GM18520 (cell line): ENCODE data around the gene MESP2.
A peak's percentile ranks its signal among the peaks of the same experiment; 100 is the strongest.

Experiments
- ATAC-seq: cut with Tn5 transposase; IDR thresholded peaks from one replicate; pipeline ENCODE4 v1.9.1; 2021; ENCODE audit not compliant: unreplicated experiment

MESP2 gene, protein sequence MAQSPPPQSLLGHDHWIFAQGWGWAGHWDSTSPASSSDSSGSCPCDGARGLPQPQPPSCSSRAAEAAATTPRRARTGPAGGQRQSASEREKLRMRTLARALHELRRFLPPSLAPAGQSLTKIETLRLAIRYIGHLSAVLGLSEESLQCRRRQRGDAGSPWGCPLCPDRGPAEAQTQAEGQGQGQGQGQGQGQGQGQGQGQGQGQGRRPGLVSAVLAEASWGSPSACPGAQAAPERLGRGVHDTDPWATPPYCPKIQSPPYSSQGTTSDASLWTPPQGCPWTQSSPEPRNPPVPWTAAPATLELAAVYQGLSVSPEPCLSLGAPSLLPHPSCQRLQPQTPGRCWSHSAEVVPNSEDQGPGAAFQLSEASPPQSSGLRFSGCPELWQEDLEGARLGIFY

DNA sequence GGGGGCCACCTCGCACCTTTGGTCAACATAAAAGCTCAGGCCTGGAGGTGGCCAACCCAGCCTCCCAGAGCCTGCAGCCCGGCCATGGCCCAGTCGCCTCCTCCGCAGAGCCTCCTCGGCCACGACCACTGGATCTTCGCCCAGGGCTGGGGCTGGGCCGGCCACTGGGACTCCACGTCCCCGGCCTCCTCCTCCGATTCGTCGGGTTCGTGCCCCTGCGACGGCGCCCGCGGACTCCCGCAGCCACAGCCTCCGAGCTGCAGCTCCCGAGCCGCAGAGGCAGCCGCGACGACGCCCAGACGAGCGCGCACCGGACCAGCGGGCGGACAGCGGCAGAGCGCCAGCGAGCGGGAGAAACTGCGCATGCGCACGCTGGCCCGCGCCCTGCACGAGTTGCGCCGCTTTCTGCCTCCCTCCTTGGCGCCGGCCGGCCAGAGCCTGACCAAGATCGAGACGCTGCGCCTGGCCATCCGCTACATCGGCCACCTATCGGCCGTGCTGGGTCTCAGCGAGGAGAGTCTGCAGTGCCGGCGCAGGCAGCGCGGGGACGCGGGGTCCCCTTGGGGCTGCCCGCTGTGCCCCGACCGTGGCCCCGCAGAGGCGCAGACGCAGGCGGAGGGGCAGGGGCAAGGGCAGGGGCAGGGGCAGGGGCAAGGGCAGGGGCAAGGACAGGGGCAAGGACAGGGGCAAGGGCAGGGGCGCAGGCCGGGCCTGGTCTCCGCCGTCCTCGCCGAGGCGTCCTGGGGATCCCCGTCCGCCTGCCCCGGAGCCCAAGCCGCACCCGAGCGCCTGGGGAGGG, at the start of gene MESP2:
Gene MESP2 (plus strand): TSS at position 59 of the 799 bp plus-strand sequence. CDS start 26 bp downstream, at position 85.
- no peak for ATAC-seq

DNA sequence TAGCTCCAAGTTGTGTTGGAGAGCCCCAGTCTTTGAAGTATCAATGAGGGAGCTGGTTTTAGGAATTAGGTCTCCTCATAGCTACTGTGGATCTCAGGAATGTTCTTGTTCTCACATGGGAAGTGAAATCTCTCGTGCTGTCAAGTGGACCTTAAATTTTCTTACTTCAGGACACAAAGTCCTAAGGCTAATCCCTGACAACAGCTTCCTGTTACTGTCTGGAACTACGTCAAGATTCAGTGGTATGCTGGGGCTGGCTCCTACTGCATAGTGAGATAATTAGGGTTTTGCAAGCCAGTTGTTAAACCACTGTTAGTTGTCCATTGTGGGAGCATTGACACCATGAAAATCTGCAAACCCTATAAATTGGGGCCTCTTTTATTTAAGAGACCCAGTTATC, 47.9 kb upstream of the MESP2 start:
- no peak for ATAC-seq

DNA sequence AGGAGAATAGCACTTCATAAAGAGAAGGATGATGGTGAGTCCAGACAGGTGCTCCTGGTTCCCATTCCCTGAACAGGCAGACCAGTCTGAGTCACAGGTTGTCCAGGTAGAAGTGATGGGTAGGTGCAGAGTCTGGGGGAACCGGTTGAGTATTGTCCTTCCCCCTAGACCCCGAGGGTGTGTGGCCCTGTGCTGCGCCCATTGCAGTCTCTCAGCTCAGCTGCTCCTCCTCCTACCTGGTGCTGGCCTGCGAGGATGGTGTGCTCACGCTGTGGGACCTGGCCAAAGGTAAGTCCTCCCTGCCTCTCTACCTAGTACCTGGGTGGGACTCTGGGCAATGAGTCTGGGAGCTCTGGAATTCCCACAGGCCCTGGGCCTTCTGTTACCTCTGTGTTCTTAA, 44.9 kb upstream of the MESP2 start:
- no peak for ATAC-seq

DNA sequence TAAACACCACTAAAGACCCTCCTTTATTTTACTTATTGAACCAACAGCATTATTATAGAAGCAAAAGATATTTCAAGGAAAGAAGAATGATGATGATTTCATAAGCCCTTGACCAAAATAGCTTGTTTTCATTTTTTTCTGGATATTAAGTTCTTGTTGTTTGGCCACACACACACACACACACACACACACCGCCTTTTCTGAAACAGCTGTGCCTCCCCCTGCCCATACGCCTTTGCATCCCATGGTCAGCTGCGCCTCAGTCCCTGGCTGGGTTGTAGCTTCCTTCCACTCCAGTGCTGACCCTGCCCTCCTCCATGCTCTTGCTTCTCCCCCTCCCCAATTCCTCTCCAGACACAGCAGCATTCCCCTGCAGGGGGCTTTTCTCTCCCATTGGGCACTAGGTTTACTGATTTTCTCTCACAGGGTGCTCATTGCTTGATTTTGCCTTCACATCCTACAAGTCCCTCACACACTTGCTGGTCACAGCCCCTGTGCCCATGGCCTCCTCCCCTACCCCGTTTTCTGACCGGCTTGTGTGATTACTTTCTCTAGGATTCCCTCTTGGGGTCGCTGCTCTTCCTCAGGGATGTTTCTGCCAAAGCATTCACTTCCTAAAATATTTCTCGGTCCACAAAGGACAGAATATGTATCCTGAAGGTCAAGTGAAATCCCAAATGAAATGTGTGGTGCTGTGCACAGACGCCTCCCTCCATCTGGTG, 43.5 kb upstream of the MESP2 start:
- ATAC-seq = no peak

DNA sequence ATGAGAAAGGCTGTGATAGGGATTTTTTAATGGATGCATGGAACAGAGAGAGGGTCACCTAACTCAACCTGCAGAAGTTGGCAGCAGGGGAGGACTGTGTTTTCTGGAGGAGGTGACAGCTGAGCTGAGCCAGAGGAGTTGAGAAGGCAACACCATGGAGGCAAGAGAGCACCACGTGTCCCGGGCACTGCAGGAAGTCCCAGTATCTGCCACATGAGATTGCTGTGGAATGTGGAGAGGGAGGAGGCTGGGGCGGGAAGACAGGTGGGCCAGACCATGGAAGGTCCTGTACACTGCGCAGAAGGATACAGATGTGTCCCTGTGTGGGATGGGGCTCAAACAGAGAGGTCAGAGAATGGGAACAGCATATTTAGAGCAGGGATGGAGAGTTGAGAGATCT, 40.4 kb upstream of the MESP2 start:
- no peak for ATAC-seq

DNA sequence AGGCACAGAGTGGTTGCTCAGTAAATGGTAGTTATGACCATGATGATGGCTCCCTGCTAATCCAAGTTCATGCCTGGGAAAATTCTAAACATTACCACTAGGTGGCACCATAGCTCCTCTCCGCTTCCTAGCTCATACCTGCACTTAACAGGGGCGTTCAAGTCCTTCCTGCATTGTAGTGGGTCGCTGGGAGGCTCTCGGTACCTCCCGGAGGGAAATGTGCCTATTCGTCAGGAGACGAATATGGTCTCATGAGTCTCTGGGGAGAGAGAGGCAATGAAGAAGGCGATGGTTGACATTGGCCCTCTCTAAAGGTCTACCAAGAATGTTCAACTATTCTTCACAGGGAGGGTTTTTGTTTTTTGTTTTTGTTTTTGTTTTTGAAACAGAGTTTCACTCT, 36.0 kb upstream of the MESP2 start:
- no peak for ATAC-seq

DNA sequence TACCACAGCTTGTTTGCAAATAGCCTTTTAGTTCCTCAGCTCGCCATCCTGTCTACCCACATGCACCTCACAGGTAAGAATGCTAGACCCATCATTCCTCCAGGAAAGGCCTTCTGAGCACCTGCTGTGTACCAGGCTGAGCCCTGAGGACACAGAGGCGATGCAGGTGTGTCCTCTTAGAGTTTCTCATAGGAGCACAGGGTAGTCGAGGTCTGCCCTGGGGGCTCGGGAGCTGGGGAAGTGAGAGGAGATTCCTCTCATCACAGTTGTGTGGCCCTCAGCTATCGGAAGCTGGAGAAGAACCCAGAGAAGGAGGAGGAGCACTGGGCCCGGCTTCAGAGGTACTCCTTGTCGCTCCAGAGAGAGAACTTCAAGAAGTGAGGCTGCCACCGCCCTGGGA, 33.1 kb upstream of the MESP2 start:
- no peak for ATAC-seq

DNA sequence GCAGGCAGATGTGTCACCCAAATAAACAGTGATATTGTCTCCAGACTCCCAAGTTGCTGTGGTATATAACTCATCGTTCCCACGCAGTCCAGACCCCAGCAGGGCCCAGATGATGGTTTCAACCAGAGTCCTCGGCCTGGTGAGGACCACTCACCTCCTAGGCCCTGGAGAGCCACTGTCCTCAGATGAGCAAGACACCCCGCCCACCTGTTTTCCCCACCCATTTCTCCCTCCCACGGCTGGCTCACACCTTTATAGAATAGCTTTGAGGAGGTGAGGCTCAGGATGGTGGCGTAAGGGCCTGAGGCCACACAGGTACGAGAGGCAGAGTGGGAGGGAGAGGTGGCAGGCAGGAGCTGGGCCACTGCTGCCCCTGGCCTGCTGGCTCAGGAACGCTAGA, 32.5 kb upstream of the MESP2 start:
- no peak for ATAC-seq

DNA sequence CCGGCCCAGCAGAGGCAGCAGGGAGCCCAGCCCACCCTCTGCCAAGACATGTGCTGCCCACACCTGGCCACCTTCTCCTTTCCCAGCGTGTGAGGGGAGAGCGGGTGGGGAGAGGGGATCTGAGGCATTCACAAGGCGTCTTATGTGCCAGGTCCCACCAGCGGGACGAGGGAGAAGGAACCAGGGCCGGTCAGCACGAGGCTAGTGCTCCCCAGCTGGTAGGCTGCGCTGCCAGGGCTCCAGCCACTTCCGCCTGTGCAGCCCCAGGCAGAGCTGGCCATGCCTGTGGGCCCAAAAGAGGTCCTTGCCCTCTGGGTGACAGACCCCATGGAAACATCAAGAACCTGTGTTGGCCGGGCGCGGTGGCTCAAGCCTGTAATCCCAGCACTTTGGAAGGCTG, 31.0 kb upstream of the MESP2 start:
- no peak for ATAC-seq

DNA sequence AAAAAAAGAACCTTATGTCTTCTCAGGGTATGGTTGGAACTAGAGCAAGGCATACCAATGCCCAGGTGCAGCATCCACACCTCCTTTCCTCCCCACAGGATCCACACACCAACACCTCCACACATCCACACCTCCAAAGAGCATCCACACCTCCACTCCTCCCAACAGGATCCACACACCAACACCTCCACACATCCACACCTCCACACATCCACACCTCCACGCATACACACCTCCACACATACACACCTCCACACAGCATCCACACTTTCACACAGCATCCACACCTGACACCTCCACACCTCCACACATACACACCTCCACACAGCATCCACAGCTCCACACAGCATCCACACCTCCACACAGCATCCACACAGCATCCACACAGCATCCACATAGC, 30.4 kb upstream of the MESP2 start:
- ATAC-seq = no peak

DNA sequence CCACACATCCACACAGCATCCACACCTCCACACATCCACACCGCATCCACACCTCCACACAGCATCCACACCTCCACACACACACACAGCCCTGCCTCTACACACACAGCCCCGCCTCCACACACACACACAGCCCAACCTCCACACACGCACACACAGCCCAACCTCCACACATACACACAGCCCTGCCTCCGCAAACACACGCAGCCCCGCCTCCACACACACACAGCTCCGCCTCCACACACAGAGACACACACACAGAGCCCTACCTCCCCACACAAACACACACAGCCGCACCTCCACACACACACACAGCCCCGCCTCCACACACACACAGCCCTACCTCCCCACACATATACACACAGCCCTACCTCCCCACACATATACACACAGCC, 29.7 kb upstream of the MESP2 start:
- ATAC-seq = no peak

DNA sequence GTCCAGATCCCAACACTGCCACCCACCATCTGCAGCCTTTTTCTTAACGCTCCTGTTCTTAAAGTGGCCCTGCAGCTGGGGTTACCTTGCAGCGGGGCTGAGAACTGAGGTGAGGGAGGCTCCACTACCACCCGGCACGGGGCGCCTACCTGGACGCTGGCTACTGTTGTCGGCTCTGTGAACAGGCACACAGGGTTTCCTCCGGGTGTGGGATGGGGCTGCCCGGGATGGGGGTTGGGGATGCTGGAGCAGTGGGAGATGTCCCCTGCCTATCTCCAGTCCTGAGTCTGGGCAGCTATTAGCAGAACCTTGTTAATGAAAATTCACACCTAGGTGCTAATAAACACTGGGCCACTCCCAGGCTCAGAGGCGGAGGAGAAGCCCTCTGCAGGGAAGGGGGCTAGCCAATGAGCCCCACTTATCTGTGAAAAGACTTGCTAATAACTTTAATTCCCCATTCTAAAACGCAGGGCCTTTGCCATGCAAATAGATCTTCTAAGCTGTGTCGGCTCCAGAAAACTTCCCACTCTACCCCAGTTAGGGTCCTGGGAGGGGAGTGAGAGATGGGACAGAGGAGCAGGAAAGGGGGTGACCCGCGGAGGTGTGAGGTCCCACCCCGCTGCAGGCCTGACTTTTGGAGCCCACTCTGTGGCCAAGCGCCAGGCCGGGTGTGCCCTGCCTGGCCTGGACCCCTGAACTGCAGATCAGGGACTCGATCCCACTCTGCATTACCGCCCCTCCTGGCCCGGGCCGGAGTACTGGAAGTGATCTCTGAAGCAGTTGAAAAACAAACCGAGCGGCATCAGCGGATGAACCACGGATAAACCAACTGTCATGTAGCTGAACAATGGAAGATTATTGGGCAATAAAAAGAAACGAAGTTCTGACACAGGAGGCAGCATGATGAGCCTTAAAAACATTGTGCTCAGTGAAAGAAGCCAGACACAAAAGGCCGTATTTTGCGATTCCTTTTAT, 28.1 kb upstream of the MESP2 start:
- ATAC-seq = no peak

DNA sequence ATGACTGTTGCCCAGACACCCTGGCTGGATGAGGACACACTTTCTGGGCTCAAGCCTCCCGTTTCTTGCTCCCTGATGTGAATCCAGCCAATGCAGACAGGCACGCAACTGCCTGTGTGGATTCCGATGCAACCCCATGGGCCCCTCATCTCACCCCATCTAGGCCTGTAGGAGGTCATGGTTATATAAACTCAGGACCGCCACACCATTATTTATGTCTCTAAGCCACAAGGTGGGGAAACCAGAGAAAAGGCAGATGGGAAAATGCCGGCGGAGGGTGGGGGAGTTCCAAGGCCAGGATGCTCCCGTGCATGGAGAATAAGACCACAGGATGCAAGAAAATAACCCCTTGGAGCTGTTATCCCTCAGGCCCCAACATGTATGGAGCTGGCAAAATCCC, 27.1 kb upstream of the MESP2 start:
- no peak for ATAC-seq

DNA sequence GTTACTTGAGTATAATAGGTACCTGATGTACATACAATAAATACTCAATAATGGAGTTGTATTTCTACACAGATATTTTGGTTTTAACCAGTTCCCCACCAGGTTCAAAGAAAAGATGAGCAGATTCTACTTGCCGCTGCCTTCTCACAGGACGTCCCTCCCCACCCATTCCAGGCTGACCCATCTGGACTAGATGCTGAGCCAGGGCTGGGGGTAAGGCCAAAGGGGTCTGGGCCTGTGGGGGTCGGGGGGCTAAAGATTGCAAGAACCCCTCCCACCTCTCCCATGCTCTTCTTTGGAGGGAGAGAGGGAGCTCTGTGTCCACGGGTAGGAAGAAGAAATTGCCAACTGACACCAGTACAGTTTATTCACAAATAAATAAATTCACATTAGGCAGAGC, 26.6 kb upstream of the MESP2 start:
- ATAC-seq = no peak

DNA sequence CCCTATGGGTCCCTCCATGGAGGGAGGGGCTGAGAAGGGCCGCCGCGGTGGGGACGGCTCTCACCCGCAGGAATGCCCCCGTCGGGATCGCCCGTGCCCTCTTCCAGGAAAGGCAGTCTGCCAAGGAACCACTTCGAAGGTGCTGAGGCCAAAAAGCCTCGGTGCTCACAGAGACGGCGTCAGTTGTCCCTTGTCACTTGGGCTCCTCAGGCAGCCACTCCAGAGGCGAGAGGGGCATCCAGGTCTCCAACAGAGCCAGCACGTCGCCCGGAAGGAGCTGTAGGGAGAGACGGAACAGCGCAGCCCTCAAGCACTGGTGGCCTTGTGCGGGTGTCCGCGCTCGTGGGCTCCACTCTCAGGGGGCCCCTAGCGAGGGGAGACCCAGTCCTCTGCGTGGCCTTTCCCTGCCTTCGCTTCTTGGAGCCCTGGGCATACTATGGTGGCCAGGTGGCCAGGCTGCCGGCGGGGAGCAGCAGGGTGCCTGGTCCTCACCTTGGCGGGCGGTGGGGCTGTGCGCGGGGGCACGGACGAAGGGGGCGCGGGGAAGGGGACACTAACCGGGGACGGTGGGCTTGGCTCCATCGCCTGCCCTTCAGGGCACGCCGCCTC, 26.1 kb upstream of the MESP2 start:
- ATAC-seq = no peak

DNA sequence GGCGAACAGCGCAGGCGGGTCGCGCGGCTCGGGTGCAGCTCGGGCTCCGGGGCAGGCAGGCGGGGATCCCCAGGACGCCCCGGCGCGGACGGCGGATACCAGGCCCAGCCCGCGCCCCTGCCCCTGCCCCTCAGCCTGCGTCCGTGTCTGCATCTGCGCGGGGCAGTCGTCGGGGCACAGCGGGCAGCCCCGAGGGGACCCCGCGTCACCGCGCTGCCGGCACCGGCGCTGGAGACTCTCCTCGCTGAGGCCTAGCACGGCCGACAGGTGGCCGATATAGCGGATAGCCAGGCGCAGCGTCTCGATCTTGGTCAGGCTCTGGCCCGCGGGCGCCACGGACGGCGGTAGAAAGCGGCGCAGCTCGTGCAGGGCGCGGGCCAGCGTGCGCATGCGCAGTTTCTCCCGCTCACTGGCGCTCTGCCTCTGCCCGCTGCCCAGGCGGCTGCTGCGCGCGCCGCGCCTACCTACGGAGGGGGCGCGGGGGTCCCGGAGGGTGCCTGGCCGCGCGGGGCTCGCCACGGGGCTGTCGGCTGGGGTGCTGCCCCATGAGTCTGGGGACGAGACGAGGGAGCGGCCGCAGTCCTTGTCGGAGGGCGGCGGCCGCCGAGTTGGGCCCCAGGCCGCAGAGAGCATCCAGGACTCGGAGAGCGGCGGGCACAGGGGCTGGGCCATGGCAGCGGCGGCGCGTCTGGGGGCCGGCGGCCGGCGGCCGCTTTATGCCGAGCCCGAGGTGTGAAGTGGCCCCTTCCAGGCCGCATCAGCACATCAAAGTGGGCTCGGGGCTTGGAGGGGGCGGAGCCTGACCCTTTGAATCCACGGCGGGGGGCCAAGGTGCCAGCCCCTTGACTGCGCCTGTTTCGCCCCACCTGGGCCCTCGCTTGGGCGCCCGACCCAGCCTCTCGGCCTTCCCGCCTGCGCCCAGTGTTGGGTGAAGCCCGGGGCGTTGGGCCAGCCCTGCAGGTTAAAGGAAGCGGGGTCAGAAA, 25.3 kb upstream of the MESP2 start, which contains the start of gene MESP1:
Gene MESP1 (minus strand): TSS at position 690 of the 983 bp plus-strand sequence. CDS start 18 bp downstream, at position 672.
- peak; percentile 87 for ATAC-seq

DNA sequence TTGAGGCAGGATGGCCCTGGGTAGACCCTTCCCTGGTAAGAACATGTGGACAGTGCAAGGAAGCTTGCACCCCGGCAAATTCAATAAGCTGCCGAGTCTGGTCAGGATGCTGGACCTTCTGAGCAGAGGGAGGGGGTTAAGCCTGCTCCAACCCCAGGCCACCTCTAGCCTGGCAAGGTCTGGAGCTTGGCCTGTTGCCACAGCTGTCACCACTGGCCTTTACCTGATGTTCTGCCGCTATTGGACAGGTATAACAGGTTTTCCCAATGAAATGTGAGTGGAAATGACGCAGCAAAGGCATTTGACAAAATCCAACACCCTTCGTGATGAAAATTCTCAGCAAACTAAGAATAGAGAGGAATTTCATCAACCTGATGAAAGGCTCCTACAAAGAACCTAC, 24.4 kb upstream of the MESP2 start:
- no peak for ATAC-seq

DNA sequence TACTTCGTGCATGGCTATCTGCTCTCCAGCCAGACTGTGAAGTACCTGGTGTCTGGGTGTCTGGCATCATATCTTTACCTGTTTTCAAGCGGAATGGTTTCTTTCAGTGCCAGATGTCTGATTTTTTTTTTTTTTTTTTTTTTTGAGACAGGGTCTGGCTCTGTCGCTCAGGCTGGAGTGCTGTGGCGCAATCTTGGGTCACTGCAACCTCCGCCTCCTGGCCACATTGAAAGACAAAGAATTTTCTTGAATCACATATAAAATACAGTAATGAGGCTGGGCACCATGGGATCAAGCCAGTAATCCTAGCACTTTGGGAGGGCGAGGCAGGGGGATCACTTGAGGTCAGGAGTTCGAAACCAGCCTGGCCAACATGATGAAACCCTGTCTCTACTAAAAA, 22.3 kb upstream of the MESP2 start:
- ATAC-seq = no peak
